Psoas muscle (tissue), 8 donors: Measurements from ENCODE around the gene ZNF681. TPM values are rescaled to one million over a fixed set of nuclear protein-coding genes. Genes with fewer than 3 reads are reported as not detected.
"Not testable (repeated sequence)": the region's sequence is repeated elsewhere in the genome, so short reads cannot be mapped to it uniquely, and the experiment has no call there.

Experiments used
- ATAC-seq, 4 donors: fragments of 200-7000 bp; cut with Tn5 transposase; one replicate each; pipeline ENCODE4 v1.9.1; 2020; ENCODE audit warnings: moderate library complexity in 3 of 4, mild to moderate bottlenecking in 2 of 4
- DNase-seq, 2 donors: peaks; one replicate each; pipeline ENCODE4 v3.0.0-alpha.2; 2020
- H3K27ac ChIP-seq: fragments of 200-600 bp; one replicate; pipeline ENCODE4 v1.8.0; 2022
- H3K27me3 ChIP-seq, 3 donors: fragments of 200-600 bp in 1 of 3; one replicate each; pipeline versions ENCODE4 v1.6.1 to v1.8.0; 2013 to 2022; ENCODE audit warnings: low read length in 2 of 3, mild to moderate bottlenecking in 2 of 3, moderate library complexity in 1 of 3; ENCODE audit not compliant: insufficient read depth in 3 of 3
- H3K36me3 ChIP-seq, 2 donors: fragments of 200-600 bp in 1 of 2; one replicate each; pipeline versions ENCODE4 v1.6.1 to v1.8.0; 2013 to 2022; ENCODE audit warnings: low read depth in 1 of 2, mild to moderate bottlenecking in 1 of 2, moderate library complexity in 1 of 2; ENCODE audit not compliant: insufficient read depth in 1 of 2
- H3K4me1 ChIP-seq: fragments of 200-600 bp; one replicate; pipeline ENCODE4 v1.8.0; 2022
- H3K4me3 ChIP-seq: fragments of 200-600 bp; one replicate; pipeline ENCODE4 v1.8.0; 2022; ENCODE audit warnings: mild to moderate bottlenecking
- H3K9me3 ChIP-seq: fragments of 200-600 bp; one replicate; pipeline ENCODE4 v1.8.0; 2022
- WGBS, 3 donors: extraction: QIAGEN DNeasy Blood & Tissue Kit; methylation state at CpG; one replicate each; pipeline versions ENCODE4 v1.1.6 to v1.1.7; 2013; 5-methylcytosine and 5-hydroxymethylcytosine counted together
- intact Hi-C, 2 donors: fragments of 100-400 bp; cut with DNase I; formaldehyde crosslinking; loops; one replicate each; pipeline versions ENCODE4 v1.11.0 to v1.14.2; 2022
- polyA plus RNA-seq, 3 donors: library from polyadenylated mRNA; stranded (reverse); fragments of 200-250 nt; gene quantifications; one replicate each; pipeline ENCODE4 v1.2.3, GENCODE V29; 2013
- total RNA-seq, 4 donors: library from RNA; stranded (reverse); fragmentation: NEBNext Ultra II Directional in 2 of 4; extraction: Animal tissue kit (Norgen Biotek cat#: 25700) in 2 of 4; gene quantifications; one replicate each; pipeline versions ENCODE4 v1.2.1 to v1.2.4, GENCODE V29; 2021 to 2023
- TF ChIP-seq, protein P1 (sequence below): fragments of 200-600 bp; IDR thresholded peaks from one replicate; pipeline ENCODE4 v1.8.0; 2022; ENCODE audit warnings: antibody characterized with exemption
- donor health status: healthy with polysubstance abuse.
- donor health status: DM: no; HTN: no; CAD: no; lungs with moderate emphysema.
- donor health status: Bipolar disorder and iron deficiency.
- donor health status: healthy.
- donor health status: DM: yes; HTN: yes; CAD: no.
- donor health status: DM: no; HTN: no; CAD: no.
- donor health status: DM: no; HTN: no; CAD: no.
- donor health status: DM: yes; HTN: yes; CAD: no.

The ZNF681 gene
- total and polyA plus RNA-seq, 7 donors = 0.06 to 0.26 (median 0.18) TPM

- ATAC-seq (no peak), DNase-seq (no peak)
- Histone ChIP-seq H3K36me3 (no peaks in the 10 kb centered on the region), H3K9me3 (no peaks in the 10 kb centered on the region), H3K27ac (no peak overlapping the region), H3K27me3 (no peaks in the 10 kb centered on the region), H3K4me1 (no peaks in the 10 kb centered on the region), H3K4me3 (no peak overlapping the region)
- 74 to 82% (median 80%) methylated on average over 2 of the region's 2 CpGs for WGBS, 3 donors
- TF ChIP-seq, protein P1, sequence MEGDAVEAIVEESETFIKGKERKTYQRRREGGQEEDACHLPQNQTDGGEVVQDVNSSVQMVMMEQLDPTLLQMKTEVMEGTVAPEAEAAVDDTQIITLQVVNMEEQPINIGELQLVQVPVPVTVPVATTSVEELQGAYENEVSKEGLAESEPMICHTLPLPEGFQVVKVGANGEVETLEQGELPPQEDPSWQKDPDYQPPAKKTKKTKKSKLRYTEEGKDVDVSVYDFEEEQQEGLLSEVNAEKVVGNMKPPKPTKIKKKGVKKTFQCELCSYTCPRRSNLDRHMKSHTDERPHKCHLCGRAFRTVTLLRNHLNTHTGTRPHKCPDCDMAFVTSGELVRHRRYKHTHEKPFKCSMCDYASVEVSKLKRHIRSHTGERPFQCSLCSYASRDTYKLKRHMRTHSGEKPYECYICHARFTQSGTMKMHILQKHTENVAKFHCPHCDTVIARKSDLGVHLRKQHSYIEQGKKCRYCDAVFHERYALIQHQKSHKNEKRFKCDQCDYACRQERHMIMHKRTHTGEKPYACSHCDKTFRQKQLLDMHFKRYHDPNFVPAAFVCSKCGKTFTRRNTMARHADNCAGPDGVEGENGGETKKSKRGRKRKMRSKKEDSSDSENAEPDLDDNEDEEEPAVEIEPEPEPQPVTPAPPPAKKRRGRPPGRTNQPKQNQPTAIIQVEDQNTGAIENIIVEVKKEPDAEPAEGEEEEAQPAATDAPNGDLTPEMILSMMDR = no peak
- intact Hi-C loops = no loop called here
Observed at GRCh38 chr19:23699521-23699860, 59.2 kb downstream of the ZNF681 start.

DNA sequence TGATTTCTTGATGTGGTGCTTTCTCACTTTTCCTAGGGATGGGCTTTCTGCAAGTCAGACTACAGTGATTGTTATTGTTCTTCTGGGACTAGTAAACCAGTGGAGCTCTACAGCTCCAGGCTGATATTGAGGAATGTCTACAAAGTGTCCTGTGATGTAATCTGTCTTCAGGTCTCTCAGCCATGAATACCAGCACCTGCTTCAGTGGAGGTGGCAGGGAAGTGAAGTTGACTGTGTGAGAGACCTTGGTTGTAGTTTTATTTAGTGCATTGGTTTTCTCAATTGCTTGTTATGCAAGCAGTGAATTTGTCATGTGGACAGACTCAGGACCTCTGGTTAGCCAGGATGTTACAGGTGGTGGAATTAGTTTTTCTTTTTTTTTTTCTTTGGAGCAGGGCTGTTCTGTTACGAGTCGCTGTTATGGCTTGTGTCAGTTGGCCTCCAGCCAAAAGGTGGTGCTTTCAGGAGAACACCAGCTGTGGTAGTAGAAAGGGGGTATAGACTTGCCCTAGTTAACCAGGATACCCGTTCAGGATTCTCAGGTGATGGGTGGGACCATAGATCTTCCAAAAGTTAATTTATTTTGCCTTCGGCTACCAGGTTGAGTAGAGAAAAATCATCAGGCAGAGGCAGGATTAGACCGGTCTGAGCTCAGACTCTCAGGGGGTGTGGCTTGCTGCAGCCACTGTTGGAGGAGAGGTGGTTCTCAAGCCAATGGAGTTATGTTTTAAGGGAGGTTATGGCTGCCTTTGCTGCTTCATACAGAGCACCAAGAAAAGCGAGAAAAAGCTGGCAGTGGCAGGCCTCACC is 59.8 kb downstream of the ZNF681 start:
- WGBS, 3 donors = 60 to 71% (median 63%) methylated on average over 6 of the region's 6 CpGs
- no peaks in the 10 kb centered on the region for H3K4me1 ChIP-seq
- no peak for DNase-seq
- intact Hi-C loops = no loop called here
- no peak overlapping the region for H3K27ac ChIP-seq
- H3K27me3 ChIP-seq = no peaks in the 10 kb centered on the region
- H3K9me3 ChIP-seq = no peaks in the 10 kb centered on the region
- TF ChIP-seq, protein P1 = no peak
- ATAC-seq = no peak
- no peaks in the 10 kb centered on the region for H3K36me3 ChIP-seq
- no peak overlapping the region for H3K4me3 ChIP-seq

GRCh38 chr19:23692937-23693336 is 65.8 kb downstream of the ZNF681 start:
- H3K9me3 ChIP-seq, ATAC-seq, H3K27me3 ChIP-seq, DNase-seq, intact Hi-C loops, H3K36me3 ChIP-seq, H3K27ac ChIP-seq, H3K4me1 ChIP-seq, H3K4me3 ChIP-seq: not testable (repeated sequence)
- WGBS, 3 donors = 65 to 73% (median 69%) methylated on average over 6 to 7 of the region's 9 CpGs

Other genes starting within 250 kb of the ZNF681 start
- gene ZNF675, start 71.7 kb downstream of the ZNF681 start, total RNA-seq = 1 to 10 TPM in 3 of 4 donors, under 1 TPM in 1; 0.86 to 2.0 (median 1.4) TPM
- gene ZNF675, start 71.7 kb downstream of the ZNF681 start, polyA plus RNA-seq = 1 to 10 TPM in 1 of 3 donors, under 1 TPM in 2; 0.51 to 1.5 (median 0.84) TPM
- gene ZNF726, start 156.0 kb upstream of the ZNF681 start, total RNA-seq = under 1 TPM in 2 of 4 donors, not detected in 2; 0.22 to 0.25 TPM
- under 1 TPM; 0.05 to 0.16 (median 0.06) TPM for gene ZNF726, start 156.0 kb upstream of the ZNF681 start, polyA plus RNA-seq